ENCODE measurements around the gene ADIPOR2. TPM values are rescaled to one million over a fixed set of nuclear protein-coding genes. Genes with fewer than 3 reads are reported as not detected.

Gene ADIPOR2
- total and polyA plus RNA-seq, 3 donors from 2014 or later: 70.6 to 78.3 (median 75.1) TPM

GRCh38 chr12:1761857-1762256 is 71.0 kb downstream of the ADIPOR2 start:
- Histone ChIP-seq H3K27me3 (no peaks in the 10 kb centered on the region), H3K9me3 (no peaks in the 10 kb centered on the region), H3K4me1 (peaks cover 10% of the 10 kb centered on the region), H3K27ac (peak overlapping the region; percentile 18 to 63), H3K36me3 (ENCODE audit: low read depth, missing control alignments) (no peaks in the 10 kb centered on the region), H3K4me3 (no peak overlapping the region)
- no peak for DNase-seq
- intact Hi-C loops (cut with DNase I; ENCODE audit: low total_unique reads): no loop called here
- WGBS, 2 donors: 61 to 62% methylated on average over 3 of the region's 3 CpGs
- TF ChIP-seq CTCF (IDR thresholded peaks at IDR 0.05) (no peak), POLR2A (IDR thresholded peaks at IDR 0.05) (no peak)

- no peaks in the 10 kb centered on the region for H3K9me3 ChIP-seq
- 86 to 90% methylated on average over 2 of the region's 2 CpGs for WGBS, 2 donors
- TF ChIP-seq POLR2A (IDR thresholded peaks at IDR 0.05): no peak
- TF ChIP-seq CTCF (IDR thresholded peaks at IDR 0.05): no peak
- no peak overlapping the region for H3K4me3 ChIP-seq
- no peak for DNase-seq
- no peaks in the 10 kb centered on the region for H3K36me3 ChIP-seq (ENCODE audit: low read depth, missing control alignments)
- no peaks in the 10 kb centered on the region for H3K27me3 ChIP-seq
- peaks cover 10% of the 10 kb centered on the region for H3K4me1 ChIP-seq
- intact Hi-C loops (cut with DNase I; ENCODE audit: low total_unique reads): no loop called here
- H3K27ac ChIP-seq: no peak overlapping the region
Observed at GRCh38 chr12:1763153-1763552, 72.3 kb downstream of the ADIPOR2 start.

- Histone ChIP-seq H3K9me3 (no peaks in the 10 kb centered on the region), H3K27me3 (no peaks in the 10 kb centered on the region), H3K4me1 (peaks cover 3% of the 10 kb centered on the region), H3K27ac (no peak overlapping the region), H3K4me3 (no peak overlapping the region), H3K36me3 (ENCODE audit: low read depth, missing control alignments) (no peaks in the 10 kb centered on the region)
- DNase-seq: no peak
- TF ChIP-seq POLR2A (IDR thresholded peaks at IDR 0.05) (no peak), CTCF (IDR thresholded peaks at IDR 0.05) (no peak)
- intact Hi-C loops (cut with DNase I; ENCODE audit: low total_unique reads): no loop called here
- WGBS, 2 donors: 89 to 96% methylated on average over 1 of the region's 1 CpG
Observed at GRCh38 chr12:1766110-1766509, 75.2 kb downstream of the ADIPOR2 start.

- no peak overlapping the region for H3K27ac ChIP-seq
- intact Hi-C loops (cut with DNase I; ENCODE audit: low total_unique reads): no loop called here
- TF ChIP-seq CTCF (IDR thresholded peaks at IDR 0.05) (no peak), POLR2A (IDR thresholded peaks at IDR 0.05) (no peak)
- 95 to 100% methylated on average over 1 of the region's 1 CpG for WGBS, 2 donors
- H3K9me3 ChIP-seq: no peaks in the 10 kb centered on the region
- DNase-seq: no peak
- no peaks in the 10 kb centered on the region for H3K36me3 ChIP-seq (ENCODE audit: low read depth, missing control alignments)
- H3K27me3 ChIP-seq: no peaks in the 10 kb centered on the region
- H3K4me3 ChIP-seq: no peak overlapping the region
- H3K4me1 ChIP-seq: no peaks in the 10 kb centered on the region
Observed at GRCh38 chr12:1767407-1768090, 76.7 kb downstream of the ADIPOR2 start.

GRCh38 chr12:1768615-1769014 is 77.7 kb downstream of the ADIPOR2 start:
- Histone ChIP-seq H3K9me3 (no peaks in the 10 kb centered on the region), H3K4me3 (no peak overlapping the region), H3K27ac (no peak overlapping the region), H3K36me3 (ENCODE audit: low read depth, missing control alignments) (no peaks in the 10 kb centered on the region), H3K27me3 (no peaks in the 10 kb centered on the region), H3K4me1 (no peaks in the 10 kb centered on the region)
- intact Hi-C loops (cut with DNase I; ENCODE audit: low total_unique reads): no loop called here
- no peak for TF ChIP-seq POLR2A (IDR thresholded peaks at IDR 0.05)
- no peak for TF ChIP-seq CTCF (IDR thresholded peaks at IDR 0.05)
- WGBS, 2 donors: 68 to 84% methylated on average over 1 of the region's 1 CpG
- no peak for DNase-seq

Measured in testis (tissue), 3 donors.